HG02763 (cell line): ENCODE measurements around the gene SVIL.
A peak's percentile ranks its signal among the peaks of the same experiment; 100 is the strongest.
"Not testable (repeated sequence)": the region's sequence is repeated elsewhere in the genome, so short reads cannot be mapped to it uniquely, and the experiment has no call there.

Experiments used
- ATAC-seq: cut with Tn5 transposase; IDR thresholded peaks from one replicate; pipeline ENCODE4 v1.9.1; 2021; ENCODE audit warnings: mild to moderate bottlenecking, moderate library complexity; ENCODE audit not compliant: unreplicated experiment

SVIL gene

DNA sequence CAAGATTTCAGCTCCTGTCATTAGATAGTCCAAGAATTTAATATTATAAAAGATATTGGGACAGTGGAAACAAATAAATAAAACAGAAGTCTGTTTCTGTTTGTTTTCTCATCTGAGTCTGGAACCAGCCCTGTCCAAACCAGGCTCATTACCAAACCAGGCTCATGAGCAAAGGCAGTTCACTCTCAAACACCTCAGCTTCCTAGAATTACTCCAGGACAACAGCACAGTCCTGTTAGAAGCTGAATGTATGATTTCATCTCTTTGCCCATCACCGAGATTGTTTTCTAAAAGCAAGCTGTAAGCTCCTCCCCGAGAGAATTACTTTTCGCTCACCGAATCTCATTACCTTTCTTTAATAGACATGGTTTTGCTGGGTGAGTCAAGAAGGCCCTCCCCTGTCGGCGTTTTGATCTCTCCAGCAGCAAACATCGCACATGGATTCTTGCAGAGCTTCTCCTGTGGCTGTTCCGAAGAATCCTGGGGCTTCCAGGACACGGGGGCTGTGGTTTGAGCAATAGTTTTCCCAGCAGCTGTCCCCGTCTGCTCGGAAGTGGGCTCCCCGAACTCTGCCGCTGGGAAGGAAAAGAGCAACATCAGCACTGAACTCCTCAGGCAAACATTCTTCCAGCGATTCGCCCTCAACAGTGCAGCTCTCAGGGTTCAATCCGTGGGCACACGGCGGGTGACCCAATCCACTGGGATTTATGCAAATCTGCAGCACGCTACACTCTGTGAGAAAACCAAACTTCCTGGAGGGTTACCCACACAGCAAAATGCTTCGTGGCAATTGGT lies 112.5 kb downstream of the SVIL start:
- ATAC-seq, result no peak

DNA sequence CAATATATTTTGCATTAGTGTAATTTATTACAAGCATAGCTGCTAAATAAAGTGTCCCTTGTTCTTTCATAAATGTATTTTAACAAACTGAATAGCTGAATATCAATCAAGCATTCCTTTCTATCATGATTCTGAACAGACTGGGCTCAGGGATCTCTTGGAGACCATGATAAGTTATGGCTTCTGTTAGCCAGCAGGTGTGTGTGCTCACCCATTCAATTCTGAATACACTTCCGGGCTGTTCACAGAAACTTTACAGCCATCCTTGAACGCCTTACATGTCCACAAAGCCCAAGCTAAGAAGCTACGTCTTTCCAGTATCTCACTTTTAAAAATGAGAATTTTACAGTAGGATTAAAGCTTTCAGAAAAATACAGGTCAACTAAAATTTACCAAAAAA lies 115.1 kb downstream of the SVIL start:
- no peak for ATAC-seq

GRCh38 chr10:29517352-29517923 lies 117.3 kb downstream of the SVIL start:
- no peak for ATAC-seq

- ATAC-seq, result not testable (repeated sequence)
These were observed 118.3 kb downstream of the SVIL start for GRCh38 chr10:29516309-29516932.

DNA sequence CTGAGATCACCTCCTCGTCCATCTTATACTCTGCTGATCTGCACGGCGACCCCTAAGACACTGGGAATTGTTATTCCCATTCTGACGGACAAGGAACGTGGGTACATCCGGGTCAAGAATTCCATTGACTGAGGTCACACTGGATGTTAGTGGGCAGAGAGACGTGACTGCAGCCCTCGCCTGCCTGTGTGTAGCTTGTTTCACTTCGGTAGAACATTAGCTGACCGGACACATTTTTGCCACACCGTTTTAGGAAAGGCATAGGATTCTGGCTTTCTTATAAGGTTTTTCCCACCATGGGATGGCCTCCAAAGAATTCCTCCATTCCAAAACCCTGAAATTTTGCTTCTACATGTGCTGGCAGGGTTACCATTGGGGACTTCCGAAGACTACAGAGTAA lies 118.9 kb downstream of the SVIL start:
- not testable (repeated sequence) for ATAC-seq

GRCh38 chr10:29515104-29515503 lies 119.7 kb downstream of the SVIL start:
- ATAC-seq, result not testable (repeated sequence)

DNA sequence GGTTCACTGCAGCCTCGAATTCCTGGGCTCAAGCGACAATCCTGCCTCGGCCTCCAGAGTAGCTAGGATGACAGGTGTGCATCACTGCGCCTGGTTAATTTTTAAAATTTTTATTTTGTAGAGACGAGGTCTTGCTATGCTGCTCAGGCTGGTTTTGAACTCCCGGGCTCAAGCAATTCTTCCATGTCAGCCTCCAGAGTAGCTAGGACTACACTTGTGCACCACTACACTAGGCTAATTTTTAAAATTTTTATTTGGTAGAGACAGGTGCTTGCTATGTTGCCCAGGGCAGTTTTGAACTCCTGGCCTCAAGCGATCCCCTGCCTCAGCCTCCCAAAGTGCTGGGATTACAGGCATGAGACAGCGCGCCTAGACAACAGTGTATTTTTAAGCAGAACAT lies 120.5 kb downstream of the SVIL start:
- ATAC-seq, result no peak

- no peak for ATAC-seq
These were observed 122.3 kb downstream of the SVIL start for GRCh38 chr10:29512425-29512974.

DNA sequence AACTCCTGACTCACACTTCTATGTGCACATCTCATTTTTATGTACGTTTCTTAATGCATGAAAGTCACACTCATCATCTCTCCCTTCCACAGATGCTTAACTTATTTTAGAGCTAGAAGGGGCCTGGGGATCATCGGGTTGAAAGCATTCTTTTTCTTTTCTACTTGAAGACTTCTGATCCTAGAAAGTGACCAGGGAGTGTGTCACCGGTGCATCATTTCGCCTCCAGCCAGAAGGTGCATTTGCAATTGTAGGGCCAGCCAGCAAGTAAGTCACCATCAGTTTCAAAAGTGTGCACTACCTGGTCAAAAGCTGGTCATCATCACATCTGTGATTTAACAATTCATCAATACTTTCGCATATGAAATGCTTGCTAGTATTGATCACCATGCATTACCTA lies 123.0 kb downstream of the SVIL start:
- not testable (repeated sequence) for ATAC-seq

DNA sequence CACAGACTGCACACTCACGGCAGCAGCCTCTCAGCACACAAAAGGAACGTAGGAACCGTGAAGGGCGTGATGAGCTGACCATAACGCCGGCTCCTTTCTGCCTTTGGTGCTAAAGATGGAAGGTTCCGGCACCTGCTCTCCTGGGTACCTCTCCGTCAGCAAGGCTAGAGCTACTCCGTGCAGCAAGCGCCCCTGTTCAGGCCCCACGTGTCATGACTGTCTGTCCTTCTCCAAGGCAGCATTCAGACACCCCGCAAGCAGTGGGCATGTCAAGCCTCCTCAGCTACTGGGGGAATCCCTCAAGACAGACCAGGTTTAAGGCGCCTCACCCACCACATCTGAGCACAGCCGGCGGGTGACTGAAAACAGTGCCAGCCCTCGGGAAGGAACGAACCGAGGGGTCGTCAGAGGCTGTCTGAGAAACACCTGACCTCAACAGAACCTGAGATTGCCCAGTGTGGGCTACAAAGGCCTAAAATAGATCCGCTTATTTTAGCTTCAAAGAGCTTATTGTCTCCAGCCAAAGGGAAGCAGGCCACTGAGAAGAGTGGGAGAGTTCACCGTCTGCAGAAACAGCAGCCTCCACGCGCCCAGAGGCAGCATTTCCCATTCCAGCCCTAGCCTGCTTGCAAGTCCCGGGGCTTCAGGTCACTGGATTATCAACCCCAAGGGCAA lies 124.2 kb downstream of the SVIL start:
- not testable (repeated sequence) for ATAC-seq

GRCh38 chr10:29508554-29509244 lies 126.1 kb downstream of the SVIL start:
- ATAC-seq, result no peak

GRCh38 chr10:29507750-29508149 lies 127.0 kb downstream of the SVIL start:
- ATAC-seq, result not testable (repeated sequence)

DNA sequence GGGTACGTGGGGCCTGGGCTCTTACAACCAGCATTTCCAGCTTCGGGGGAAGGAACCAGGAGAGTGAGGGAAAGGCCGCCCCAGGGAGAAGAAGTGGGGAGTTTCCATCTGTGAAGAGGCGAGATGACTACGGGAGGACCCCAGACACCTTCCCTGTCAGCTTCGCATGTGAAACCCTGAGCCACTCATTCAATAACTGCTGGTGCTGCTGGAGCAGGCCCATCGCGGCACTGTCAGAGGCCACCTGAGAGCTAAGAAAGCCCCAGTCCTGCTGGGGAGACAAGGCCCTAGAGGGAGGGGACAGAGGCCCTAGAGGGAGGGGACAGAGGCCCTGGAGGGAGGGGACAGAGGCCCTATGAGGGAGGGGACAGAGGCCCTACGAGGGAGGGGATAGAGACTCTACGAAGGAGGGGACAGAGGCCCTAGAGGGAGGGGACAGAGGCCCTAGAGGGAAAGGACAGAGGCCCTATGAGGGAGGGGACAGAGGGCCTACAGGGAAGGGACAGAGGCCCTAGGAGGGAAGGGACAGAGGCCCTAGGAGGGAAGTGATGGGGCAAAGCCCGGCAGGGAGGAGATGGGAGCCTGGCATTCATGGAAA lies 128.3 kb downstream of the SVIL start:
- ATAC-seq, result not testable (repeated sequence)

- ATAC-seq, result no peak
These were observed 132.4 kb downstream of the SVIL start for GRCh38 chr10:29502351-29502750.

DNA sequence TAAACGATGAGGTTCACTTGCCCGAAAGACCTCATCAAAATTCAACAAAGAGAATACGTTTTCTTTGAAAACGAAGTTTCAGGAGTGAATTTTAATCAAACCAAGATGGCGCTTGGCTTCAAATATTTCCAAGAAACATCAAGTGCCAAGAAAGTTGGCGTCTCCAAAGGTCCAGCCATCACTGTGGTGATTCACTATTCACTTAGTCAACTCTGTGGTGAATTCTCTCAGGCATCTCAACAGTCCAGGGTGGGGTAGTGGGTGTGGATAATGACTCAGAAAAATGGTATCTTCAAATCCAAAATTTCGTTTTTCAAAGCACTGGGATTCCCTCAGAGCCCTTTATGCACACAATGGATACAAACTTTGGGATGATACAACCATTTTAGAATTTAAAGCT lies 133.1 kb downstream of the SVIL start:
- no peak for ATAC-seq

- ATAC-seq, result no peak
These were observed 134.7 kb downstream of the SVIL start for GRCh38 chr10:29499993-29500537.

DNA sequence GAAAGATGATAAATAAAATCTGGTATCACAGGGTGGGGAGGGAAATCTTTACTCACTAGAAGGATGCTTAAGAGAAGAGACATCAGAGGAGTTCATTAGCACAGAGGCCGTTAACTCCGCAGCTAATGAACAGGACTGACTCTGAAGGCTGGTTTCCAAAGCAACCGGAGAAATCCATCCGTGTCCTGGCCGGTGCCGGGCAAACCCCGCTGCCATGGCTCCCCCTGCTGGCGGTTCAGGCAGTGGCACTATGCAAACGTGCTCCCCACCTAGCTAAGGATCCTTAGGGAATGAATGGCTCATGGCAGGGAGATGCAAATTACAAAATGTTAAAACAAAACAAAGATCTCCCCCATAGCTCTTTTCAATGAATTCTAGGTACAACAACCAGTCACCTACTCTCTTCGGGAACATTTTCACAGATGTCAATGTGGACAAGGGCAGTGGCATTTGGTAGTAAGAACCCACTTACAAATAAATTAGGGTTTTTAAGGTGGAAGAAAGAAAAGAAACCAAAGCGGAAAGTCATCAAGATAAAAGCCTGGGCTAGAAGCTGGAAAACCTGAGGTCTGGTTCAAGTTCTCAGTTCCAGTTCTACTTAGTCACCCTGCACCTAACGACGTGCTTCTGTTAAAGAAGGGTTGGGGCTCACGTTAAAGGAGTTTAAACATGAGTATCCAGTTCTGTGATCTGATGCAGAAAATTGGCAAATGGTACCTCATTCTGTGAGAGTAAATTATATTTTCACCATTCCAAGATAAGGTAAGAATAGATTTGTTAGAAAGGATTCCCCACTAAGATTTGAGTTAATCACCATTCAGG lies 138.2 kb downstream of the SVIL start:
- ATAC-seq, result peak; percentile 63

- ATAC-seq, result no peak
These were observed 139.4 kb downstream of the SVIL start for GRCh38 chr10:29495366-29495765.

- no peak for ATAC-seq
These were observed 141.1 kb downstream of the SVIL start for GRCh38 chr10:29493697-29494096.
